Uterus (tissue), 4 donors: ENCODE data around the gene VAT1L. TPM values are rescaled to one million over a fixed set of nuclear protein-coding genes. Genes with fewer than 3 reads are reported as not detected.

Experiments used
- DNase-seq, 2 donors: peaks; one replicate each; pipeline ENCODE4 v3.0.0-alpha.2; 2019 to 2020
- H3K27ac ChIP-seq, 2 donors: fragments of 200-600 bp; sonication (generic); 1 replicate in 1 of 2; 2 replicates in 1 of 2; pipeline ENCODE4 v1.5.1; 2016 to 2018
- H3K27me3 ChIP-seq, 2 donors: fragments of 200-600 bp; sonication (generic); one replicate each; pipeline ENCODE4 v1.5.1; 2018 to 2019; ENCODE audit warnings: control low read depth in 1 of 2
- H3K36me3 ChIP-seq, 2 donors: fragments of 200-600 bp; sonication (generic); one replicate each; pipeline ENCODE4 v1.5.1; 2019; ENCODE audit warnings: control low read depth in 1 of 2
- H3K4me1 ChIP-seq, 2 donors: fragments of 200-600 bp; sonication (generic); one replicate each; pipeline ENCODE4 v1.5.1; 2018 to 2019; ENCODE audit warnings: control low read depth in 1 of 2
- H3K4me3 ChIP-seq, 2 donors: fragments of 200-600 bp; sonication (generic); 1 replicate in 1 of 2; 2 replicates in 1 of 2; pipeline ENCODE4 v1.5.1; 2018 to 2019; ENCODE audit warnings: mild to moderate bottlenecking in 1 of 2
- H3K9me3 ChIP-seq, 2 donors: fragments of 200-600 bp; sonication (generic); one replicate each; pipeline ENCODE4 v1.5.1; 2019; ENCODE audit warnings: control low read depth in 1 of 2
- POLR2A ChIP-seq, 2 donors: fragments of 450-650 bp; IDR thresholded peaks; one replicate each; pipeline ENCODE4 v1.6.1; 2016; ENCODE audit warnings: antibody characterized with exemption in 2 of 2, mild to moderate bottlenecking in 1 of 2, moderate library complexity in 1 of 2
- intact Hi-C: fragments of 100-400 bp; cut with DNase I; formaldehyde crosslinking; loops from one replicate; pipeline ENCODE4 v1.15.1; 2023; ENCODE audit warnings: low total_unique reads
- total RNA-seq, 4 donors: library from RNA; depleted of rRNA in 3 of 4; stranded (reverse); fragments of >200 nt in 3 of 4; gene quantifications; one replicate each; pipeline versions ENCODE4 v1.1.0 to v1.2.4, GENCODE V29; 2014 to 2023
- TF ChIP-seq, protein P1 (sequence below), 4 experiments: fragments of 200-600 bp in 2 of 4; fragments of 450-650 bp in 2 of 4; sonication (generic) in 2 of 4; IDR thresholded peaks; one replicate each; pipeline ENCODE4 v1.5.1; 2016 to 2019; ENCODE audit warnings: antibody characterized with exemption in 4 of 4, mild to moderate bottlenecking in 2 of 4, moderate library complexity in 1 of 4
- donor health status: DM: yes; HTN: yes; CAD: no.

VAT1L gene
- total RNA-seq, 4 donors from 2014 or later, result 0.29 to 3.8 (median 1.7) TPM

DNA sequence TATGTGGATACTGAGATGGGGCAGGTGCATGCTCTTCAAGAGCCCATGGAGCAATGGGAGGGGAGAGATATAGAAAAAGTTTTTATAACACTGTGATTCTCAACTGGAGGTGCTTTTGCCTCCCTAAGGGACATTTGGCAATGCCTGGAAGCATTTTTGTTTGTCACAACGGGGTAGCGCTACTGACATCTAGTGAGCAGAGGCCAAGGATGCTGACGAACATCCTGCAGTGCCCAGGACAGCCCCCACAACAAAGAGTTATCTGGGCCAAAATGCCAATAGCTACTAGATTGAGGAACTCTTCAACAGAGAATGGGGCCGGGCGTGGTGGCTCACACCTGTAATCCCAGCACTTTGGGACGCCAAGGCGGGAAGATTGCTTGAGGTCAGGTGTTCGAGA is 166.8 kb downstream of the VAT1L start:
- intact Hi-C loops, result no loop called here
- TF ChIP-seq, protein P1, sequence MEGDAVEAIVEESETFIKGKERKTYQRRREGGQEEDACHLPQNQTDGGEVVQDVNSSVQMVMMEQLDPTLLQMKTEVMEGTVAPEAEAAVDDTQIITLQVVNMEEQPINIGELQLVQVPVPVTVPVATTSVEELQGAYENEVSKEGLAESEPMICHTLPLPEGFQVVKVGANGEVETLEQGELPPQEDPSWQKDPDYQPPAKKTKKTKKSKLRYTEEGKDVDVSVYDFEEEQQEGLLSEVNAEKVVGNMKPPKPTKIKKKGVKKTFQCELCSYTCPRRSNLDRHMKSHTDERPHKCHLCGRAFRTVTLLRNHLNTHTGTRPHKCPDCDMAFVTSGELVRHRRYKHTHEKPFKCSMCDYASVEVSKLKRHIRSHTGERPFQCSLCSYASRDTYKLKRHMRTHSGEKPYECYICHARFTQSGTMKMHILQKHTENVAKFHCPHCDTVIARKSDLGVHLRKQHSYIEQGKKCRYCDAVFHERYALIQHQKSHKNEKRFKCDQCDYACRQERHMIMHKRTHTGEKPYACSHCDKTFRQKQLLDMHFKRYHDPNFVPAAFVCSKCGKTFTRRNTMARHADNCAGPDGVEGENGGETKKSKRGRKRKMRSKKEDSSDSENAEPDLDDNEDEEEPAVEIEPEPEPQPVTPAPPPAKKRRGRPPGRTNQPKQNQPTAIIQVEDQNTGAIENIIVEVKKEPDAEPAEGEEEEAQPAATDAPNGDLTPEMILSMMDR (IDR thresholded peaks at IDR 0.05), result no peak
- no peak for TF ChIP-seq POLR2A (IDR thresholded peaks at IDR 0.05)
- Histone ChIP-seq H3K27ac (no peak overlapping the region), H3K27me3 (no peaks in the 10 kb centered on the region), H3K4me1 (no peaks in the 10 kb centered on the region), H3K9me3 (no peaks in the 10 kb centered on the region), H3K36me3 (no peaks in the 10 kb centered on the region), H3K4me3 (no peak overlapping the region)
- no peak for DNase-seq

DNA sequence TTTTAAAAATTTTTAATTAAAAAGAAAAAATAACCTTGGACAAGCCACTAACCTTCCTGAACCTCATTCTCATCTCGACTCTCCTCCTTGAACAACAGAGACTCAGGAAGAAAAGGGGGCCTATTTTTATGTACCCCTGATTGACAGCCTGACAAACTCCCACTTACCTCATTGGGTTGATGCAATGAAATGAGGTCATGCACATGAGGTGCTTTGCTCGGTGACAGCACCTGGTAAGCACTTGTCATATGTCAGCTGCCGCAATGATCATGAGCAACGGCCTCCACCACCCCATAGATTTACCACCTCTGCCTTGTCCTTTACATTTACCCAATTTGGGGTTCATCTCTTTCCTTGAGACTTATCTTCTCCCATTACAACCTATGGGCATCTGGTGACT is 167.9 kb downstream of the VAT1L start:
- DNase-seq, result no peak
- TF ChIP-seq, protein P1 (IDR thresholded peaks at IDR 0.05), result no peak
- no peak for TF ChIP-seq POLR2A (IDR thresholded peaks at IDR 0.05)
- no peaks in the 10 kb centered on the region for H3K9me3 ChIP-seq
- H3K27me3 ChIP-seq, result no peaks in the 10 kb centered on the region
- intact Hi-C loops, result no loop called here
- H3K27ac ChIP-seq, result no peak overlapping the region
- H3K4me3 ChIP-seq, result no peak overlapping the region
- no peaks in the 10 kb centered on the region for H3K4me1 ChIP-seq
- H3K36me3 ChIP-seq, result no peaks in the 10 kb centered on the region

- no peak overlapping the region for H3K4me3 ChIP-seq
- TF ChIP-seq, protein P1 (IDR thresholded peaks at IDR 0.05), result no peak
- TF ChIP-seq POLR2A (IDR thresholded peaks at IDR 0.05), result no peak
- intact Hi-C loops, result no loop called here
These were observed 172.4 kb downstream of the VAT1L start for GRCh38 chr16:77960766-77961165.

DNA sequence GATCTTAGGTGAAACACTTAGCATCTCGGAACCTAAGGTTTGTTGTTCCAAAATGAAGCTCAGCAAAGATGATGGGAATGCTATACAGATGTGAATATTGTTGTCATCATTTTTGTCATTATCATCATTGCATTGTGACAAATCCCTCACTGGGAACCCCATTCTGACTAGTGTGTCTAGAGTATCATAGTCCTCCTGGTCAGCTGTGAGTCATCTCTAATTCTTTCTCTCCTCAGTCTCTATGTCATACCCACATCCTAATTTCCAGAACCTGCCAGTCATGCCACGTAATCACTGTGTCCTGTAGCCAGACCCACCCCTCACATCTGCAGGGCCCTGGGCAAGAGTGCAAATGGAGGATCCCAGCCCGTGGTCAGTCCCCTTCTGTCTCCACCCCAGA is 173.4 kb downstream of the VAT1L start:
- TF ChIP-seq POLR2A (IDR thresholded peaks at IDR 0.05), result no peak
- TF ChIP-seq, protein P1 (IDR thresholded peaks at IDR 0.05), result no peak
- Histone ChIP-seq H3K4me1 (no peaks in the 10 kb centered on the region), H3K36me3 (no peaks in the 10 kb centered on the region), H3K9me3 (no peaks in the 10 kb centered on the region), H3K4me3 (no peak overlapping the region), H3K27me3 (no peaks in the 10 kb centered on the region), H3K27ac (no peak overlapping the region)
- intact Hi-C loops, result no loop called here
- no peak for DNase-seq

More at GRCh38 chr16:77960766-77961165, 172.4 kb downstream of the VAT1L start:
- DNase-seq, result no peak
- Histone ChIP-seq H3K27me3 (no peaks in the 10 kb centered on the region), H3K9me3 (no peaks in the 10 kb centered on the region), H3K27ac (no peak overlapping the region), H3K36me3 (no peaks in the 10 kb centered on the region), H3K4me1 (no peaks in the 10 kb centered on the region)

DNA sequence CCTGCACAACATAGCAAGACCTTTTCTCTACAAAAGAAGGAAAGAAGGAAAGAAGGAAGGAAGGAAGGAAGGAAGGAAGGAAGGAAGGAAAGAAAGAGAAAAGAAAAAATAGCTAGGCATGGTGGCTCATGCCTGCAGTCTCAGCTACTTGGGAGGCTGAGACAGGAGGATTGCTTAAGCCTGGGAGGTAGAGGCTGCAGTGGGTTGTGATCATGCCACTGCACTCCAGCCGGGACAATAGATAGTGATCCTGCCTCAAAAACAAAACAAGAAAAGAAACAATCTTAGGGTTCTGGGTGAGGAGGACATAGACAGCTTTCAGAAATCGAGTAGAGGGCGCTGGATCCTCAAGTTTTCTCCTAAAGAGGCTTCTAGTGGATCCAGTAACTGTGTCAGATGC is 174.3 kb downstream of the VAT1L start:
- H3K4me1 ChIP-seq, result no peaks in the 10 kb centered on the region
- intact Hi-C loops, result no loop called here
- no peaks in the 10 kb centered on the region for H3K9me3 ChIP-seq
- TF ChIP-seq, protein P1 (IDR thresholded peaks at IDR 0.05), result no peak
- TF ChIP-seq POLR2A (IDR thresholded peaks at IDR 0.05), result no peak
- H3K27ac ChIP-seq, result no peak overlapping the region
- no peaks in the 10 kb centered on the region for H3K36me3 ChIP-seq
- H3K27me3 ChIP-seq, result no peaks in the 10 kb centered on the region
- no peak for DNase-seq
- no peak overlapping the region for H3K4me3 ChIP-seq
